GM21529 (cell line): ENCODE results near the gene NMU.
A peak's percentile ranks its signal among the peaks of the same experiment; 100 is the strongest.
"Not testable (repeated sequence)": the region's sequence is repeated elsewhere in the genome, so short reads cannot be mapped to it uniquely, and the experiment has no call there.

Experiments
- ATAC-seq: cut with Tn5 transposase; IDR thresholded peaks from one replicate; pipeline ENCODE4 v1.9.1; 2021; ENCODE audit not compliant: unreplicated experiment

Gene NMU

DNA sequence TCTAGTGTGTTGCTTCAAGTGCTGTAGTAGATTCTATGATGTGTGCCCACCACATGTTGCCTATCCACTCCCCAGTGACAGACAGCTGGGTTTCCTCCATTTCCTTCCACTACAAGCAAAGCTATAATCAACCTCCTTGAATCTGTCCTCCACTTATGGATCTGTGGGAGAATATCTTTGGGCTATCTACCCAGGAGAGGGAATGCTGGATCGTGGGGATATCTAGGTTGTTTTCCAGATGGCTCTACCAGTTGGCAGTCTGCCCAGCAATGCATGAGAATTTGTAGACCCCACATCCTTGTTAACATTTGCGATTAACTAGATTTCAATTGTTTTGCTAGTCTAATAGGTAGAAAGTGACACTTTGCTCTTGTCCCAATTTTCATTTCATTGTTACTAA is 10.3 kb downstream of the NMU start:
- no peak for ATAC-seq

DNA sequence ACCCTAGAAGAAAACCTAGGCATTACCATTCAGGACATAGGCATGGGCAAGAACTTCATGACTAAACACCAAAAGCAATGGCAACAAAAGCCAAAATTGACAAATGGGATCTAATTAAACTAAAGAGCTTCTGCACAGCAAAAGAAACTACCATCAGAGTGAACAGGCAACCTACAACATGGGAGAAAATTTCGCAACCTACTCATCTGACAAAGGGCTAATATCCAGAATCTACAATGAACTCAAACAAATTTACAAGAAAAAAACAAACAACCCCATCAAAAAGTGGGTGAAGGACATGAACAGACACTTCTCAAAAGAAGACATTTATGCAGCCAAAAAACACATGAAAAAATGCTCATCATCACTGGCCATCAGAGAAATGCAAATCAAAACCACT is 12.0 kb downstream of the NMU start:
- not testable (repeated sequence) for ATAC-seq

DNA sequence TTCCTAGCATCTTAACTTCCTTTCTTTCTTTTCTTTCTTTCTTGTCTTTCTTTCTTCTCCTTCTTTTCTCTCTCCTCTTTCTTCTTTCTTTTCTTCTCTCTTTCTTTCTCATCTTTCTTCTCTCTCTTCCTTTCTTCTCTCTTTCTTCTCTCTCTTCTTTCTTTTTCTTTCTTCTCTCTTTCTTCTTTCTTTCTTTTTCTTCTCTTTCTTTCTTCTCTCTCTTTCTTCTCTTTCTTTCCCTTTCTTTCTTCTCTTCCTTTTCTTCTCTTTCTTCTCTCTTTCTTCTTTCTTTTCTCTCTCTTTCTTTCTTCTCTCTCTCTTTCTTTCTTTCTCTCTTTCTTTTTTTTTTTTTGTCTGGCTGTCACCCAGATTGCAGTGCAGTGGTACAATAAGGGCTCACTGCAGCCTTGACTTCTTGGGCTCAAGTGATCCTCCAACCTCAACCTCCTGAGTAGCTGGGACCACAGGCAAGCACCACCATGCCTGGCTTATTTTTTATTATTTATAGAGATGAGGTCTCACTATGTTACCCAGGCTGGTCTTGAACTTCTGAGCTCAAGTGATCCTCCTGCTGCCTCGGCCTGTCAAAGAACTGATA is 17.5 kb downstream of the NMU start:
- ATAC-seq = no peak

DNA sequence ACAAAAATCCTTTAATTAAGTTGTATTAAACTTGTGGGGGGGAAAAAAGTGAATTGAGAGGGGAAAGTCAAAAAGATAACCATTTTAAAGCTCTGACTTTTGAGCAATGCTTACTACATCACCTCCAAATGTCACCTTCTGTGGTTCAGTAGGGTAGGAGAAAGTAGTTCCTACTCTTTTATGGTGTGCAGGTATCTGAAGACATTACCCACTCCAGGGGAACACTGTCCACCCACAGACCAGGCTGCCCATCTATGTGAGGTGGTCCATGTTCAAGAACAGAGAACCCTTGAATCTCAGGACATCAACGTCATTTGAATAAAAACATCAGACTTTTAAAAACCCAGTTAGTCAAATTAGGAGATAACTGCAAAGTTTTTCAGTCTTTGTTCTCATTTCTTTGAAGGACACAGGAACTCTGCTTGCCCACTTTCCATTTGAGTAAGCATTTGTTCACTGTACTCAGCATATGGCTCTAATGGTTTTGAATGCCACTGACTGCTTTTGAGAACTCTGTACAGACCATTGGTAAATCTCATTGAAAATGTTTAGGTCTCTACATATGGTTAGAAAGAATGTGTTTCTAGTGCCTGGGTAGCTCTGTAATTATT is 18.4 kb downstream of the NMU start:
- peak; percentile 99 for ATAC-seq

DNA sequence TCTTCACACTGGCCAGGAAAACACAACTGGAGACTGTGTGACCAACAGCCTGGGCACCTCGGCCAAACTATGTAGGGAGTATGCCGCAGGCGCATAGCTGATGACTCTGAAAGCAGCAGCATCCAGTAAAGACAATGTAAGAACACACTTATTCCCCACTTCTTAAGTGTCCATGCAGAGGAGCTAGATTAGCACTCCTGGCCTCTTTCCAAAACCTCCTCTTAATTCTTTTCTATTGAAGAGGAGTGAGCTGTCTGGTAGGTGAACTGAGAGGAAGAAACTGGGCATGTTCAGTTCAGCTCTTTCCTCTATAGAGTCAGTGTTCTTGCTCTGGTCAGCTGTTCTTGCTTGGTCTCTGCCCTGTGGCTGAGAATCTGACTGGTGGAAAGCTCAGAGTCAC is 21.1 kb downstream of the NMU start:
- ATAC-seq = no peak

DNA sequence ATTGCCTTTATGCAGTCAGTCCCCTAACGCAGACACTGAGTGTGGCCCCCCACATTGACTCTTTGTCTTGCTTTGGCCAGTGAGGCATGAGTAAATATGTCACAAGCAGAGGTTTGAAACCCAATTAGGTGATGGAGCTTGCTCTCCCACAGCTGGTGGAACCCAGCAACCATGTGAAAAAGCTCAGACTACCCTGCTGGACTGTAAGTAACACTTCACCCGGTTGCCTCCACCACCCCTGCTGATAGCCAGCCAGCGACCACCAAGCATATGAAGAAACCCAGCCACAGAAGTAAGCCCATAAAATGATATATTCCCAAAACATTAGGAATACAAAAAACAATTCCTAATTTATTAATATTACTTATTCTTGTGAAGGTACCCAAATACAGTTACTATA is 22.5 kb downstream of the NMU start:
- no peak for ATAC-seq

DNA sequence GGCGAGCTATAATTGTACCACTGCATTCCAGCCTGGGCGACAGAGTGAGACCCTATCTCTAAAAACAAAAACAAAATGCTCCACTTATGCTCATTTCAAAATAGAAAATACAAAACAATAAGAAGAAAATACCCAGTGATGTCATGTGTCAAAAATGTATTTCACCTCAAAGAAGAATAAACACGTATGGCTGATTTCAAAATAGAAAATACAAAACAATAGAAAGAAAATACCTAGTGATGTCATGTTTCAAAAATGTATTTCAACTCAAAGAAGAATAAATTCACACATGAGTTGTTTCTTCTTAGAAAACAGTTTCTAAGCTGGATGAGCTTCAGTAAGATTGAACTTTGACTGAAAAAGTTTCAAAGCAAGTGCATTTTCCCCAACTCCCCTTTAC is 23.8 kb downstream of the NMU start:
- ATAC-seq = no peak

DNA sequence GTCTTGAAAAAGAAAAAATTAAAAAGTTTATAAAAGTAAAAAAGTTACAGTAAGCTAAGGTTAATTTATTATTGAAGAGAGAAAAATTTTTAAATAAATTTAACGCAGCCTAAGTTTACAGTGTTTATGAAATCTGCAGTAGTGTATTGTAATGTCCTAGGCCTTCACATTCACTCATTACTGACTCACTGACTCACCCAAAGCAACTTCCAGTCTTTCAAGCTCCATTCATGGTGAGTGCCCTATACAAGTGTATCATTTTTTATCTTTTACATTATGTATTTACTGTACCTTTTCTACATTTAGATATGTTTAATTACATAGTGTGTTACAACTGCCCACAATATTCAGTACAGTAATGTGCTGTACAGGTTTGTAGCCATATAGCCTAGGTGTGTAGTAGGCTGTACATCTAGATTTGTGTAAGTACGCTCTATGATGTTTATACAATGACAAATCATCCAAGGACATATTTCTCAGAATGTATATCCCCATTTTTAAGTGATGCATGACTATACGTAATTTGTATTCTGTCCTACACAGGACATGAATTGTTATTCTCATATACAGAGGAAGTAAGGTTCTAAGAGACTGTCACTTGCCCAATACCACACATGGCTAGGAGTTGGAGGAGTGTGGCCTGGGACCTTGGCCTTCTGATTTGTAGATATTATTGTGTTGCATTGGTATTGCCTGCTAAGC is 24.6 kb downstream of the NMU start:
- ATAC-seq = no peak

DNA sequence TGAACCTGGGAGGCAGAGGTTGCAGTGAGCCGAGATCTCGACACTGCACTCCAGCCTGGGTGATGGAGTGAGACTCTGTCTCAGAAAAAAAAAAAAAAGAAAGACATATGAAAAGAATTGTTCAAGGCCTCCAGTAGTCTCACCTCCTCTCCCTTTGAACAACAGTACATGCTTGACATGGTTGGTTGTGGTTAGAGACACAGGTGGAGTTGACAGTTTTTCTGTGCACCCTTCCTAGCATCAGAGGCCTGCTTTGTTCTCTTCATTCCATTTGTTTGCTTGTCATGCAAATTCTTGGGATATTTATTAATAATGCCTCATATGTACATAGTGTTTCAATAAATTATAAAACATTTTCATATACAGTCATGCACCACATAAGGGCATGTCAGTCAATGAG is 25.7 kb downstream of the NMU start:
- no peak for ATAC-seq

DNA sequence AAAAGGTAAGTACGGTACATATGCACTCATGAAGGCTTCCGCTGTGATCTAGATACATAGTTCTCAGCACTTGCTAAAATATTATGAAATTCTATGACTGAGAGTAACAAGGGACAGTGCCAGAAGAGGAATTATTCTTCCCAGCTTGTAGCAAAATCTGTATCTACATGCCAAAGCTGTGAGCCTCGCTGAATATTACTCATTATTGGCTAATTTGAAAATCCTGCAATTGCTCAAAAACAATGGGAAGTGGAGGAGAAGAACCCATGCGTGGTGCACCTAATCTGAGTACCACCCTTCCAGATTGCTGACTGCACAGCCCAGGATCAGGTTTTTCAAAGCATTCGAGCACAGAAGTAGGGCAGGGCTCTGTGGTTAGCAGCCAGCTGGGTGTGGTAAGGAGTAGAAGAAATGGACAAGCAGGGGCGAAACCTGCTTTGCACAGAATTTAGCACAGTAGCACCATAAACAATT is 26.7 kb downstream of the NMU start:
- ATAC-seq = no peak

DNA sequence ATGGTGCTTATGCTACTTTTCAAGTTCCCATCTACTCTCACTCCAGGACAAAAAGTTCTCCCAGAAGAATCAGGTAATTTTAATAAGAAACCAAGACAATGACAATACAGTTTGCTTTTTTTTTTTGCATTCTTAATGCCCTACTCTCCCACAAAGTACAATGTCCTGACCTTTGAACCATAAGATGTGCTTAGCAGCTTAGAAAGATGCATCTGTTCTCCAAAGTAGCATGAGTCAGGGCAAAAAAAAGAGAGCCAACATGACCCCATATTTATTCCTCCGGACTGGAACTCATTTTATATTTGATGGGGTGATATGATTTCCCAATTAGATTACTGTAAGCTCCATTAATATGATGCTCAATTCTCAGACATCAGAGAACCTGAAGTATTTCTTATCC is 27.5 kb downstream of the NMU start:
- ATAC-seq = no peak

DNA sequence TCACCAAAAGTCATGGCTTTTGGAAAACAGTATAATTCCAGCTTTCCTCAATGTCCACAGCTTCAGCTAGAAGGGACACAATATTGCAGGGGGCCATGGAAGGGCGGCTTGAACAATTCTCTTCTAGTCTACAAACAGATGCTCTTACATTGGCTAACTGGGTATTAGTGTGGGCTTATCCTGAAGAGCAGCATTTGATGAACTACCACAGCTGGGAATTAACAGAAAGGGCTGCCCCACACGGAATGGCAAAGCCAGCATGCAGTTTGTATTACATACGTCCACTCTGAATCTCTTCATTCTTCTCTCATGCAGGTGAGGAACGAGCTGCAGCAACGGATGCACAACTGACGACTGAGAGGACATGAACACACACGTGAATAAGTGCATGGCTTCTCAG is 31.1 kb downstream of the NMU start:
- ATAC-seq = no peak

DNA sequence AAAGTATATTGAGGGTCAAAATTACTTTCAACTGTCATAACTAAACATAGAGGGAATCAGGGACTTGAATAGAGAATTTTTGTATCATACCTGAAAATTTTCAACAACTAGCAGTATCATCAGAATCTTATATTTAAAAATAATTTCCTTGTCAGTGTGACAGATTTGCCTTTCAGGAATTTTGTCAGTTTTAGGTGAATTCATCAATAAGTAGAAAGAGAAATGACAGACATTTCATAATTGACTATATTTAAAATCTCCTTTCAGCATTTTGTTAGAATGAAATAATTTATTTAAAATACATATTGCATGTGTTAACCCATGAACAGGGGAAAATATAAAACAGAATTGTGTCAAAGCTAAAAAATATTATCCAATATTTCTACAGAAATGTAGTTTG is 35.5 kb downstream of the NMU start:
- ATAC-seq = no peak

DNA sequence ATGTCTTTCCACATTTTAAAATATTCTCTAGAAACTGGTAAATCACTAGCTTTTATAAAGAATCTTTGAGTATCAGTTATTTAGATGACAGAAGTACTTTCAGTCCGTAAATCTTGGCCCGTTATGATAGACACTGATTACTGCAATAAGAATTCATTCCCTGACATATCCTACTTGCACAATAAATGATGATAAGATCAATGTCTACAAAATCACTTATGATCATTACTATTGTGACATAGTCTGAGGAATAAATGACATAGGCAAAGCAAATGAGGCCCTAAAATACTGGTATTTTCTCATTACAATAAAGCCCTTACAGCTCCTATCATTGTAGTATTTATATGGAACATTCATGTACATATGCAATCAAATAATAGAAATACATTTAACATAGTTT is 37.5 kb downstream of the NMU start:
- no peak for ATAC-seq

DNA sequence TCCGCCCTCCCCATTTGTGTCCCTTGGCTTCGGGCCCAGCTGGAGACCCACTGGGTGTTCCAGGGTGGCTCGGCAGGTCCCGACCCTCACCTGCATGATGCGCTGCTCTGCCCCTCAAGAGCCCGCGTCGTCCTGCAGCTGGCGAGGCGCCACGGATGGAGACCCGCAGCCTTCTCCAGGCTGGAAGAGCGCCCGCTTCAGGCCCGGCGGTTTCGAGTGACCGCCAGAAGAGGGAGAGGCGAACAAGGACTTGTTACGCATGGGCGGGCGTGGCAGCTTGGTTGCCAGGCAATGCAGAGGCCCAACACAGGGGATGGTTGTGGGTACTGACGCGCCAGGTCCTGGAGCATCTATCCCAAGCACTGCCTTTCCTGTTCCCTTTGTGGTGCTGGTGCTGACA is 44.1 kb downstream of the NMU start, which contains the start of gene PDCL2:
PDCL2 (minus strand) TSS at position 232 of the 400 bp plus-strand sequence; CDS start at position 96, 136 bp downstream.
- ATAC-seq = no peak

DNA sequence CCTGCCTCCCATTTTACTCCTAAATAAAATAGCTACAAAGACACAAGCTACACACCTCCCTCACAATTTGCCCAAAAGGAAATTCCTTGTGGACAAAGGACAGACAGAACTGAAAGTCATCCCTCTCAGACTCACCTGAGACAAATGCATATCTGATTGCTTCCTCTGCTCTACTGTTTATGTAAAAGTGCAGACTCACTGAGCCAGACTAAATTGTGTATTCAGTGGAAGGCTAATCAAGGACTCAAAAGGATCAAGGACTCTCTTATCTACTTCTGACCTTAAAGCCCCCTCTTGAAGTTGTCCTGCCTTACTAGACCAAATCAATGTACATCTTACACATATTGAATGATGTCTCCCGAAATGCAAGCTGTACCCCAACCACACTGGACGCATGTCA is 47.9 kb downstream of the NMU start:
- no peak for ATAC-seq

DNA sequence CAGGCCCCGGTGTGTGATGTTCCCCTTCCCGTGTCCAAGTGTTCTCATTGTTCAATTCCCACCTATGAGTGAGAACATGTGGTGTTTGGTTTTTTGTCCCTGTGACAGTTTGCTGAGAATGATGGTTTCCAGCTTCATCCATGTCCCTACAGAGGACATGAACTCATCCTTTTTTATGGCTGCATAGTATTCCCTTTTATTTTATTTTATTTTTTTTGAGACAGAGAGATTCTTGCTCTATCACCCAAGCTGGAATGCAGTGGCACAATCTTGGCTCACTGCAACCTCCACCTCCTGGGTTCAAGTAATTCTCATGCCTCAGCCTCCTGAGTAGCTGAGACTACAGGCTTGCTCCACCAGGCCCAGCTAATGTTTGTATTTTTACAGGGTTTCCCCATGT is 53.3 kb downstream of the NMU start:
- not testable (repeated sequence) for ATAC-seq

DNA sequence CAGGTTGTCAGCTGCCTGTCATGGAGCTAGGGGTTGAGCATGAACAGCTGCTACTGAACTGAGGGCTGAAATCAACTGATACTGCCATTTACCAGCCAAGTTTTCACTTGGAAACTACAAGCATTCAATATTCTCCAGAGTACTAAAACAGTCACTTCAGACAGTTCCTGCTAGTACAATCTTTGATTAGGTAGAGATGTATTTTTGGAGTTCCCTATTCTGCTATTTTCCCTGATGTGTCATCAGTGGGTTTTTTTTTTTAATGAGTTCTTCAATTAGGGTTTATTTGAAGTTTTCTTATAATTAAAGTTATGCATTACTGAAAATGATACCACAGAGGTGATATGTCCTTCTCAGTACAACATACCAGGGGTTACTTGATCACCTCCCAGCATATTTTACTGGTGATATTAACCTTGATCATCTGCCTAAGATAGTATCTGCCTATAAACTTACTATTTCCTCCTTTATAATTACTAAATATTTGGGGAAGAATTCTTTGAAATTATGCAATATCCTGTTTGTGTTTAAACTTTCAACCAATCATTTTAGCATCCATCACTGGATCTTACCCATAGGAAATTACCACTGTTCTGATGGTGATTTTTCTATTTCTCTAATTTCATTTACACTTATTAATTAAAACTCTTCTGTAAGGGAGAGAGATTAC is 57.6 kb downstream of the NMU start:
- ATAC-seq = no peak

DNA sequence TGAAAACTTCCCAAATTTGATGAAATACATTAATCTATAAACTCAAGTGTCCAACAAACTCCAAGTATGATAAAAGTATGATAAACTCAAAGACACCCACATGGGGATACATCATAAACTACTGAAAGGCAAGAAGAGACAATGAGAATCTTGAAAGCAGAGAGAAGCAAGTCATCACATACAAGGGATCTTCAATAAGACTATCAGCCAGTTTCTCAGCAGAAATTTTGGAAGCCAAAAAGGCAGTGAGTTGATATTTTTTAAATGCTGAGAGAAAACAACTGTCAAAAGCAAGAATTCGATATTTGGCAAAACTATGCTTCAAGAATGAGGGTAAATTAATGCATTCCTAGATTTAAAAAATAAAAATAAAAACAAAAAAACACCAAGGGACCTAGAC is 60.6 kb downstream of the NMU start:
- ATAC-seq = no peak

DNA sequence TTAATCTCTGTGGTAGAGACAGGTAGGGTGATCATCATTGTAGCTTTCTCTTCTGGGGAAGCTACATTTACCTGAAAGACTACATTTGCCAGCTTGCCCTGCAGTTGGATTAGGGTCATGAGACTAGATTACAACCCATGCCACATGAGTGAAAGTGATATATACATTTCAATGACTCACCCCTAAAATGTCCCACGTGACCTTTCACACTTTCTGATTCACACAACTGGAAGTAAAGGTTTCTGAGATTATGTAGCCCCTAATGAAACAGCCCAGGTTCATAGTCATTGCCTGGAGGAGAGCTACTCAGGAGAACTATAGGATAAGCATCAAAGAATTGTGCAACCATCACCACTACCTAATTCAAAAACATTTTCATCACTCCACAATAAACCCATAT is 61.8 kb downstream of the NMU start:
- ATAC-seq = no peak

DNA sequence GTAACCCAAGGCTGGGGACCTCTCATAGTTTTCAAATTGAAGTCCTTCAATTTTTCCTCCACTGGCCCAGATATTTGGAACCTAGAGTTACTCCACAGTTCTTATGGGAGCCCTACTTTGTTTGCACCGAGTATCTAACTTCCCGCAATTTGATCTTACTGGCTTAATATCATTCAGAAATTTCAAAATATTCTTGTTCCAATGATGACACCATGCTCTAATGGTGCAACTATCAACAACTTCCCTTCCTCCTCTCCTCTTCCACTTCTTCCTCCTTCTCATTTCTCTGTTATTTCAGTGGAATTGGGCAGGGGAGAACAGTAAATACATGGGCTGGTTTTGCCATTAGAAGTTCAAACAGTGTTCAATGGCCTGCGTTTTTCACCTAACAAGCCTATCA is 64.3 kb downstream of the NMU start:
- no peak for ATAC-seq
